ENCODE results near the gene MAPK1.
"Not testable (repeated sequence)": the region's sequence is repeated elsewhere in the genome, so short reads cannot be mapped to it uniquely, and the experiment has no call there.

- not testable (repeated sequence) for TF ChIP-seq YY1 (IDR thresholded peaks at IDR 0.05; ENCODE audit: insufficient read depth, insufficient read length); SUZ12 (IDR thresholded peaks at IDR 0.05; ENCODE audit: extremely low read depth, insufficient read depth, insufficient read length); ZNF274 (IDR thresholded peaks at IDR 0.05; ENCODE audit: low read depth, low read length)
These were observed 142.9 kb downstream of the MAPK1 start for GRCh38 chr22:21724496-21724895.
